Measurements from ENCODE around the gene HSPA12B. TPM values are rescaled to one million over a fixed set of nuclear protein-coding genes. Genes with fewer than 3 reads are reported as not detected.
A peak's percentile ranks its signal among the peaks of the same experiment; 100 is the strongest.

Gene HSPA12B
- total and polyA plus RNA-seq, 2 of the 4 experiments (the other 2 are of a cell fraction), result not detected

DNA sequence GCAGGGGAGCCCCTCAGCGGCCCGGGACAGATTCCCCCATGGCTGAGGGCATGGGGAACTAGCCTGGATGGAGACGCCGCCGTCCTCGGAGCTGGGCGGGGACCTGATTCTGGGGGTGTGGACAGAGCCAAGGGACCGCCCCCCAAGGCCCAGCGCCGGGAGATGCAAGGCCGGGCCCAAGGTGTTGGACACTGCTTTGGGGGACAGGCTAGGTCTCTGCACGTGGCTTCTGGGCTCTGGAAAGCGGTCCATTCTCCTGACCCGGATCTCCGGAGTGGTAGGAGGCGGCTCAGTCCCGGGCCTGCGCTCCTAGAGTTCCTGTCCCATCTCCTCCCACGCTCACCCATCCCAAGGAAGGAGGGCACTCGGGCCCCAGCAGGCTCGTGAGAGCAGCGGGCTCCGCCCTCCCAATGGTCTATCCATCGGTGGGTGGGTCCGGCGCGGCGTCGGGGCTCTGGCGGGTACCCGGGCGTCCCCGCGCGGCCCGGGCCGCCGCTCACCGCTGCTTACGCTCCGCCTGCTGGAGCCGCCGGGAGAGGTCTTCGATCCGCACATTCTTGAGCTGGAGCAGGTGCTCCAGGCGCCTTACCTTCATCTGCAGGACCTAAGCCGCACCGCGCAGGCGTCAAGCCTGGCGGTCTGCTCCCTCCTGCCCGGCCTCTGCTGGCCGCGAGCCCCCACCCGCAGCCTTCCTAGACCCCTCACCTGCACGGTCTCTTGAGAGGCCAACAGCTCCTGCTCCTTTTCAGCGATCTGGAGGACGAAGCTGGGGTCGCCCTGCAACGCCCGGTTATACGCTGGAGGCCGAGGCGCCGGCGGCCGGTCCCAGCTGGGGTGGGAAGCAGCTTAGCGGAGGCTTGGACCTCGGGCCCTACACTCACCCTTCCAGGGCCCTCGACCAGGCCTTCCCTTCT lies 45.5 kb downstream of the HSPA12B start:
- intact Hi-C loops (cut with micrococcal nuclease) (no loop called here), in situ Hi-C loops (cut with MboI; ENCODE audit: low sequenced_read_pairs) (no loop called here), dilution Hi-C loops (cut with HindIII; ENCODE audit: low sequenced_read_pairs, unreplicated experiment) (no loop called here)
- Histone ChIP-seq H2AK5ac (ENCODE audit: low read depth, low read length) (no peak overlapping the region), H3K4me2 (ENCODE audit: low read depth, low read length) (peak overlapping the region; percentile 85), H3K4me3 (ENCODE audit: insufficient read depth, low read depth, low read length) (peak overlapping the region; percentile 39), H3K9me1 (ENCODE audit: insufficient read depth, low read length) (peaks cover 7% of the 10 kb centered on the region; the same call in 1 of the 2 replicates), H3K36me3 (ENCODE audit: control insufficient read depth, insufficient read depth, low read length) (0 out of 2 replicates have a peak, but pooled peaks cover 2% of the 10 kb centered on the region), H4K8ac (ENCODE audit: low read depth in 2 of 2, low read length in 2 of 2) (peak overlapping the region; percentile 42 to 79; a peak in 2 of 4 replicates), H2BK120ac (ENCODE audit: low read depth, low read length) (peak overlapping the region; percentile 55), H4K20me1 (ENCODE audit: insufficient read depth, low read length) (peaks cover 18% of the 10 kb centered on the region), H4K91ac (ENCODE audit: insufficient read depth, low read depth, low read length) (peak overlapping the region; percentile 16; the same call in 1 of the 2 replicates), H3K9ac (ENCODE audit: low read depth, low read length) (peak overlapping the region; percentile 60), H3K18ac (ENCODE audit: low read depth, low read length) (no peak overlapping the region), H2BK20ac (ENCODE audit: low read depth, low read length) (no peak overlapping the region), H4K5ac (ENCODE audit: low read depth, low read length) (peak overlapping the region; percentile 64), H3K4ac (ENCODE audit: low read depth, low read length) (peak overlapping the region; percentile 72), H3K56ac (ENCODE audit: extremely low read depth, insufficient read depth, low read length) (no peak overlapping the region), H2BK15ac (ENCODE audit: low read depth, low read length) (no peak overlapping the region; the same call in 2 of the 3 replicates), H3K23ac (ENCODE audit: low read depth, low read length) (no peak overlapping the region), H2BK5ac (ENCODE audit: low read depth, low read length, poor library complexity, severe bottlenecking) (no peak overlapping the region), H2AFZ (replicated peaks; ENCODE audit: low read length, poor library complexity) (peak overlapping the region; percentile 99), H2AK9ac (replicated peaks; ENCODE audit: low read depth, low read length, poor library complexity) (peak overlapping the region; percentile 93), H3K14ac (replicated peaks; ENCODE audit: low read depth, low read length) (peak overlapping the region; percentile 69; the same call in 1 of the 2 replicates), H3K27me3 (ENCODE audit: control insufficient read depth, insufficient read depth, low read length) (peaks cover 9% of the 10 kb centered on the region; the same call in 1 of the 2 replicates), H3K4me1 (ENCODE audit: control insufficient read depth, insufficient read depth, low read length) (peaks cover 4% of the 10 kb centered on the region; the same call in 1 of the 2 replicates), H3K27ac (ENCODE audit: insufficient read depth, low read length) (no peak overlapping the region), H3K9me3 (ENCODE audit: control insufficient read depth, insufficient read depth, low read length) (no peaks in the 10 kb centered on the region), H3K79me1 (ENCODE audit: low read depth in 1 of 2, low read length in 2 of 2) (peaks cover 2 to 12% of the 10 kb centered on the region in 2 experiments; a peak in 2 of 4 replicates)
- WGBS, 2 experiments (ENCODE audit: extremely low coverage in 2 of 2, insufficient read length in 1 of 2), result 6% methylated on average over 40 of the region's 70 CpGs; no CpG with 5 or more reads in 1 of the 2 experiments
- peak; percentile 79 for ATAC-seq (ENCODE audit: low read depth)
- no TSS peak for BruUV-seq (replicated peaks)
- ChIA-PET POLR2A (ENCODE audit: unreplicated experiment) (interaction anchor here (1.0 kb wide), 1 partner anchor 10 kb away, joined by 4 read pairs; the partner anchor contains the start of gene ADISSP), CTCF (interaction anchor here (1.2 kb wide), 1 partner anchor 9 kb away, joined by 4 read pairs; the partner anchor contains the start of gene CENPB)
- no peak for DNase-seq
- TF ChIP-seq RAD21 (IDR thresholded peaks at IDR 0.05; ENCODE audit: low read length), result no peak
- TF ChIP-seq MAZ (IDR thresholded peaks at IDR 0.05; ENCODE audit: borderline replicate concordance, low read depth, low read length), result no peak
- TF ChIP-seq, protein P1, sequence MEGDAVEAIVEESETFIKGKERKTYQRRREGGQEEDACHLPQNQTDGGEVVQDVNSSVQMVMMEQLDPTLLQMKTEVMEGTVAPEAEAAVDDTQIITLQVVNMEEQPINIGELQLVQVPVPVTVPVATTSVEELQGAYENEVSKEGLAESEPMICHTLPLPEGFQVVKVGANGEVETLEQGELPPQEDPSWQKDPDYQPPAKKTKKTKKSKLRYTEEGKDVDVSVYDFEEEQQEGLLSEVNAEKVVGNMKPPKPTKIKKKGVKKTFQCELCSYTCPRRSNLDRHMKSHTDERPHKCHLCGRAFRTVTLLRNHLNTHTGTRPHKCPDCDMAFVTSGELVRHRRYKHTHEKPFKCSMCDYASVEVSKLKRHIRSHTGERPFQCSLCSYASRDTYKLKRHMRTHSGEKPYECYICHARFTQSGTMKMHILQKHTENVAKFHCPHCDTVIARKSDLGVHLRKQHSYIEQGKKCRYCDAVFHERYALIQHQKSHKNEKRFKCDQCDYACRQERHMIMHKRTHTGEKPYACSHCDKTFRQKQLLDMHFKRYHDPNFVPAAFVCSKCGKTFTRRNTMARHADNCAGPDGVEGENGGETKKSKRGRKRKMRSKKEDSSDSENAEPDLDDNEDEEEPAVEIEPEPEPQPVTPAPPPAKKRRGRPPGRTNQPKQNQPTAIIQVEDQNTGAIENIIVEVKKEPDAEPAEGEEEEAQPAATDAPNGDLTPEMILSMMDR (conservative IDR thresholded peaks at IDR 0.05; ENCODE audit: low read depth, low read length), result no peak
- no peak for TF ChIP-seq RCOR1 (IDR thresholded peaks at IDR 0.05; ENCODE audit: insufficient replicate concordance, low read length)
- no peak for TF ChIP-seq CEBPB (IDR thresholded peaks at IDR 0.05; ENCODE audit: low read depth, low read length)
- TF ChIP-seq MXI1 (IDR thresholded peaks at IDR 0.05; ENCODE audit: borderline replicate concordance, low read depth, low read length), result no peak
- no peak for TF ChIP-seq SMC3 (IDR thresholded peaks at IDR 0.05; ENCODE audit: low read depth, low read length)
- no peak for TF ChIP-seq MAFK (IDR thresholded peaks at IDR 0.05; ENCODE audit: low read depth, low read length)
- no peak for TF ChIP-seq RFX5 (IDR thresholded peaks at IDR 0.05; ENCODE audit: low read depth, low read length)
- TF ChIP-seq FOS (IDR thresholded peaks at IDR 0.05; ENCODE audit: low read depth, low read length), result no peak
- no peak for TF ChIP-seq BHLHE40 (IDR thresholded peaks at IDR 0.05; ENCODE audit: low read depth, low read length)
- TF ChIP-seq, protein P2, sequence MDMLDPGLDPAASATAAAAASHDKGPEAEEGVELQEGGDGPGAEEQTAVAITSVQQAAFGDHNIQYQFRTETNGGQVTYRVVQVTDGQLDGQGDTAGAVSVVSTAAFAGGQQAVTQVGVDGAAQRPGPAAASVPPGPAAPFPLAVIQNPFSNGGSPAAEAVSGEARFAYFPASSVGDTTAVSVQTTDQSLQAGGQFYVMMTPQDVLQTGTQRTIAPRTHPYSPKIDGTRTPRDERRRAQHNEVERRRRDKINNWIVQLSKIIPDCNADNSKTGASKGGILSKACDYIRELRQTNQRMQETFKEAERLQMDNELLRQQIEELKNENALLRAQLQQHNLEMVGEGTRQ (IDR thresholded peaks at IDR 0.05; ENCODE audit: low read depth, low read length), result no peak
- no peak for TF ChIP-seq NFE2L2 (IDR thresholded peaks at IDR 0.05; ENCODE audit: low read depth, low read length)
- TF ChIP-seq POLR2A (IDR thresholded peaks at IDR 0.05; ENCODE audit: low read depth, low read length), result no peak
- TF ChIP-seq CHD1 (IDR thresholded peaks at IDR 0.05; ENCODE audit: low read depth, low read length), result no peak

Data from IMR-90 (cell line).